Measurements from ENCODE around the gene ANAPC2. TPM values are rescaled to one million over a fixed set of nuclear protein-coding genes. Genes with fewer than 3 reads are reported as not detected.

The ANAPC2 gene
- total RNA-seq, 1 experiment from 2014 or later = 49.4 TPM

DNA sequence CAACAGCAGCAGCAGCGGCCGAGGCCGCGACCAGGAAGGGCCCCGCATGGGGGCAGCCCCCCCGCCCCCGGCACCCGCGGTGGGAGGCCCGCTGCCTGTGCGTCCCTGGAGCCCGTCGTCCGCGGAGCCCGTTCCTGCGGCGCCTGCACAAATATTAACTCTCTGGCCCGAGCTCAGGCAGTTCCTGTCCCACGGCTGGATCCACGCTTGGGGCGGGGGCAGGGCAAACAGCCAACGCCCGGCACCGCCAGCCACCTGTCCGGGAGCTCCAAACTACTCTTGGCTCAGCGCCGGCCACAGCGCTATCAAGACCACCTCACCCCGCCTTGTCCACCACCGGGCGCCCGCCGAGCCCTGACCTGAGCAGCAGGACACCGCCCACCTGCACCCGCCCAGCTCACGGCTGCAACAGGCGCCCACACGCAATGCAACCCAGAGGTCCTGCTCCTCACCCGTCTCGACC is 18.4 kb downstream of the ANAPC2 start, which contains the start of gene LRRC26:
Gene LRRC26 (minus strand): TSS at position 156 of the 463 bp plus-strand sequence. CDS start 108 bp downstream, at position 48.
- BruUV-seq (replicated peaks) = no TSS peak

DNA sequence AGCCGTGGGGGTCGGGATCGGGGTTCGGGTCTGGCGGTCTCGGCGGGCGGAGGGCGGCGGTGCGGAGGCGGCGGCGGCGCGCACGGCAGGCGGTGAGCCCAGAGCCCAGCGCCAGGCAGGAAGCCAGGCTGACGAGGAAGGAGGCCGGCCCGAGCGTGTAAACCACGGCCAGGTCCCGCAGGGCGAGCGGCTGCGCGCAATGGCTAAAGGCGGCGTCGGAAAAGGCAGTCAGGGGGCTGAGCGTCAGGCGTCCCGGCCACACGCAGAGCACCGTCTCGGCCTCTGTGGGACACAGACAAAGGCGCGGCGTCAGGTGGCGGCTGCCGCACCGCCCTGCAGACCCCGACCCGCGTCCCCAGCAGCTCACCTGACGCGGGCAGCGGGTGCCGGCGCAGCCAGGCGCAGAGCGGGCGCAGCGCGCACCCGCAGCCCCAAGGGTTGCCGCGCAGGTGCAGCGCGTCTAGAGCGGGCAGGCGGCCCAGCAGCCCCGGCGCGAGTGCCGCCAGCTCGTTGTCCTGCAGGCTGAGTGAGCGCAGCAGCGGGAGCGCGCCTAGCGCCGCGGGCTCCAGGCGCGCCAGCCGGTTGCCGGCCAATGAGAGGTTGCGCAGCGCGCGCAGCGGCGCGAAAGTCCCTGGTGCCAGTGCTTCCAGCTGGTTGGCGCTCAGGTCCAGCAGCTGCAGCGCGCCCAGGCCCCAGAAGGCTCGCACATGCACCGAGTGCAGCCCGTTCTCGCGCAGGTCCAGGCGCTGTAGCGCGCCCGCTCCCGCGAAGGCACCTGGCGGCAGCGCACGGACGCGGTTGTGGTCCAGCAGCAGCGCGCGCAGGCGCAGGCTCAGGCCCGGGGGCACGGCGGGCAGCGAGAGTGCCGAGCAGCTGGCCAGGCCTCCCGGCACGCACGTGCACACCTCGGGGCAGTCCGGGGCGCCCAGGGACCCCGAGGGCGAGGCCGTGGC is 19.2 kb downstream of the ANAPC2 start:
- Mint-ChIP-seq H3K36me3 (ENCODE audit: insufficient read depth, unreplicated experiment) (peaks cover 16% of the 10 kb centered on the region), H3K4me1 (ENCODE audit: low read depth, unreplicated experiment) (no peaks in the 10 kb centered on the region), H3K27ac (ENCODE audit: unreplicated experiment) (no peak overlapping the region), H3K27me3 (ENCODE audit: unreplicated experiment) (peaks cover 41% of the 10 kb centered on the region), H3K4me3 (ENCODE audit: low read depth, unreplicated experiment) (peak overlapping the region; percentile 63), H3K9me3 (ENCODE audit: low read depth, unreplicated experiment) (no peaks in the 10 kb centered on the region)
- no TSS peak for BruUV-seq (replicated peaks)
- intact Hi-C loops (cut with micrococcal nuclease; ENCODE audit: unreplicated experiment) = no loop called here
- CTCF ChIA-PET = interaction anchor here (1.1 kb wide), 1 partner anchor 40 kb away, joined by 4 read pairs; no protein-coding TSS in a partner anchor
- TF ChIP-seq CTCF (IDR thresholded peaks at IDR 0.05; ENCODE audit: unreplicated experiment) = no peak
- DNase-seq = peak; percentile 57

More for the DNA sequence above, 18.4 kb downstream of the ANAPC2 start, which contains the start of gene LRRC26:
- Mint-ChIP-seq H3K4me3 (ENCODE audit: low read depth, unreplicated experiment) (peak within 1 kb of the TSS; percentile 63), H3K9me3 (ENCODE audit: low read depth, unreplicated experiment) (no peaks in the 10 kb centered on the region), H3K27me3 (ENCODE audit: unreplicated experiment) (peaks cover 34% of the 10 kb centered on the region), H3K27ac (ENCODE audit: unreplicated experiment) (no peak within 1 kb of the TSS), H3K36me3 (ENCODE audit: insufficient read depth, unreplicated experiment) (peaks cover 16% of the 10 kb centered on the region), H3K4me1 (ENCODE audit: low read depth, unreplicated experiment) (no peaks in the 10 kb centered on the region)
- intact Hi-C loops (cut with micrococcal nuclease; ENCODE audit: unreplicated experiment) = no loop called here
- CTCF ChIA-PET = interaction anchor here (1.1 kb wide), 1 partner anchor 41 kb away, joined by 4 read pairs; no protein-coding TSS in a partner anchor
- no peak for TF ChIP-seq CTCF (IDR thresholded peaks at IDR 0.05; ENCODE audit: unreplicated experiment)
- no peak for DNase-seq

GRCh38 chr9:137168573-137168903 is 19.8 kb downstream of the ANAPC2 start:
- CTCF ChIA-PET = no interaction called here
- Mint-ChIP-seq H3K4me3 (ENCODE audit: low read depth, unreplicated experiment) (peak overlapping the region; percentile 63), H3K27ac (ENCODE audit: unreplicated experiment) (no peak overlapping the region), H3K9me3 (ENCODE audit: low read depth, unreplicated experiment) (no peaks in the 10 kb centered on the region), H3K4me1 (ENCODE audit: low read depth, unreplicated experiment) (no peaks in the 10 kb centered on the region), H3K27me3 (ENCODE audit: unreplicated experiment) (peaks cover 43% of the 10 kb centered on the region), H3K36me3 (ENCODE audit: insufficient read depth, unreplicated experiment) (peaks cover 16% of the 10 kb centered on the region)
- intact Hi-C loops (cut with micrococcal nuclease; ENCODE audit: unreplicated experiment) = no loop called here
- DNase-seq = no peak
- no peak for TF ChIP-seq CTCF (IDR thresholded peaks at IDR 0.05; ENCODE audit: unreplicated experiment)
- no TSS peak for BruUV-seq (replicated peaks)

- no TSS peak for BruUV-seq (replicated peaks)
- intact Hi-C loops (cut with micrococcal nuclease; ENCODE audit: unreplicated experiment) = no loop called here
- H3K9me3 Mint-ChIP-seq (ENCODE audit: low read depth, unreplicated experiment) = no peaks in the 10 kb centered on the region
- no peak for TF ChIP-seq CTCF (IDR thresholded peaks at IDR 0.05; ENCODE audit: unreplicated experiment)
- no peak for DNase-seq
- no peak overlapping the region for H3K27ac Mint-ChIP-seq (ENCODE audit: unreplicated experiment)
- H3K36me3 Mint-ChIP-seq (ENCODE audit: insufficient read depth, unreplicated experiment) = peaks cover 16% of the 10 kb centered on the region
- peaks cover 43% of the 10 kb centered on the region for H3K27me3 Mint-ChIP-seq (ENCODE audit: unreplicated experiment)
- no peaks in the 10 kb centered on the region for H3K4me1 Mint-ChIP-seq (ENCODE audit: low read depth, unreplicated experiment)
- H3K4me3 Mint-ChIP-seq (ENCODE audit: low read depth, unreplicated experiment) = peak overlapping the region; percentile 63
- CTCF ChIA-PET = interaction anchor here (0.5 kb wide), 1 partner anchor 424 kb away, joined by 4 read pairs; no protein-coding TSS in a partner anchor
These were observed 20.4 kb downstream of the ANAPC2 start for GRCh38 chr9:137167747-137168572.

Data from Calu3 (cell line).